B cell (primary cell): ENCODE results near the gene ARHGAP42.

Experiments
- CTCF ChIP-seq: fragments of 200-600 bp; IDR thresholded peaks from one replicate; pipeline ENCODE4 v1.8.0; 2022; ENCODE audit warnings: antibody characterized with exemption, mild to moderate bottlenecking
- EZH2 ChIP-seq: IDR thresholded peaks from 2 replicates; pipeline ENCODE4 v1.6.1; 2012; ENCODE audit warnings: borderline replicate concordance, low read depth, mild to moderate bottlenecking, moderate library complexity, low read length; ENCODE audit not compliant: insufficient read depth, poor library complexity, severe bottlenecking

- TF ChIP-seq CTCF: no peak
- no peak for TF ChIP-seq EZH2
These were observed 40.3 kb downstream of the ARHGAP42 start for GRCh38 chr11:100727410-100727809.
